Activated effector memory CD4-positive, alpha-beta T cell treated with Interleukin-2 at 50 U/mL for 16 hours (primary cell): ENCODE measurements around the gene TBX15.

Experiments
- DNase-seq: peaks from one replicate; pipeline ENCODE4 v3.0.0-alpha.2; 2020

The TBX15 gene

GRCh38 chr1:119001181-119002027 lies 13.3 kb upstream of the TBX15 start:
- DNase-seq, result no peak

DNA sequence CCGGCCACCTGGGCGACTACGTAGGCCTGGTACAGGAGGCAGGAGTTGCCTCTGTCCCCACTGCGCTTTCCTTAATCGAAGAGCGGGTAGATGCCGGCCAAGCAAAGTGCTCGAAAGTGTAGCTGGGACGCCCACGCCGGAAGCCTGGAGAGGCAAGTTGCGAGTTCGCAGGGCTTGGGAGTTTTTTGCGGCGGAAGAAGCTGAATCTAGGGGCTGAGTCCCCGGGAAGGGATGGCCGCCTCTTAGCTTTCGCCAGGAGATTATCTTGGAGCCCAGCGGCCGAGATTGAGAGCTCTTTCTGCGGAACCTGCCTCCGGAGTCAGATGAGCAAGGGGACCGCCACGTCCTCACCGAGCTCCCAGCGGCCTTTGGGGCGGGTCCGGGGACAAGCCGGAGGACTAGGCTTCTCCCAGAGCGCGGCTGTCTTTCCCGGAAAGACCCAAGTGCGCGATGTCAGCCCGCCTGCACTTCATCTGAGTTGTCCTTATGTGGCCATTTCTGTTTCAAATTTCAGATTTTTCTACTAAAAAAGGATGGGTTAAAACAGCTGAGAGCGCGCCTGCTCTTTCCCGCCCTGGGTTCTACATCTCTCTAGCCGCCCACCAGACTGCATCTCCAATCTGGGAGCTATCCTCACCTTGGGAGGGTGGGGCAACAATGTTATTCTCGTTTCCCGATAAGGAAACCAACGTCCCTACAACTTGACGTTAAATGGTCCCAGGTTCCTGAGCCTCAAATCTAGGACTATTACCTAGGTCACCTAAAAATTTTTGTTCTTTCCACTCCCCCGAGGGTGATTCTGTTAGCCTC lies 12.4 kb upstream of the TBX15 start:
- no peak for DNase-seq

- no peak for DNase-seq
These were observed 11.4 kb upstream of the TBX15 start for GRCh38 chr1:118999348-119000071.

- DNase-seq, result no peak
These were observed 10.0 kb upstream of the TBX15 start for GRCh38 chr1:118998171-118998570.

- DNase-seq, result no peak
These were observed 9.1 kb upstream of the TBX15 start for GRCh38 chr1:118997225-118997624.

DNA sequence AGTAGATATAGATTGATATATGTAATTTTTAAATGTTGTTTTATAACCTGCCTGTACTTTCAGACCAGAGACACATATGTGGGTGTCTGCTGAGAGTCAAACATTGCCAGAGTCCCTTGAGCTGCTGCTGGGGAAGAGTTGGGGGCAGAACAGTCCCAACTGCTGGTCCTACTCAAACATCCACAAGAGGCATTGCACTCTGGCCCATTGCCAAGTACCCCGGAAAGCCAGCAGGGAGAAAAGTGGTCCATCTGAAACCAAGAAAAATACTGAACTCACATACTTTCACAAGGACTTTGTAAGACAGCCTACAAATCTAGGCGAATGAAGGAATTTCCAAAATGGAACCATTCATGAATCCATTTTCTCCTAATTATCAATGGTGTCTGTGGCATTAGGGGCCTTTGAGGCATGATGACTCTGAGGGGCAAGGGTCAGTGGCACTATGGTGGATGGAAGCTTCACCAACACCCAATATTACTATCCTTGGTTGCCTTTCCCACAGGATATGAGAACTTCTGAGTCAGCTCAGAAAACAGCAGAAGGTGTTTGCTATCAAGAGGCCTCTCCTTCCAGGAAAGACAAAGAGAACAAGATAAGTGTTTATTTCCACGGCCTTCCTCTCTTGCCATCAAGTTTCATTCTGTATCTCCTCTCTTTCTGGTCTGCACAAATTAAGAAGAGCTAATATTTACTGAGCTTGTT lies 7.3 kb upstream of the TBX15 start:
- no peak for DNase-seq

DNA sequence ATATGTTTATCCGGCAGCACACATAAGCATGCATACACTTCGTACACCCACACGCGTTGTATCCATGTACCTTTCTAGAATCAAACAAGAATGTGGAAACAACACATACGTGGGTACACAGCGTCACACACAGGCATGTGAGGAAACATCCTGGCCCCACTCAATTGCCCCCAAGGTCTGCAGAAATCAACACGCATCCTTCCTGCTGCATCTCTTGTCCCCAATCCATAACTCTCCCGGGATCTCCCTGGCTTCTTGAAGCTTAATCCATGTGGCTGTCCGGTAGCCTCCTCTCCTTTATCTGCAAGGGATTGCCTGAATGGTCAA lies 5.5 kb upstream of the TBX15 start:
- DNase-seq, result no peak

DNA sequence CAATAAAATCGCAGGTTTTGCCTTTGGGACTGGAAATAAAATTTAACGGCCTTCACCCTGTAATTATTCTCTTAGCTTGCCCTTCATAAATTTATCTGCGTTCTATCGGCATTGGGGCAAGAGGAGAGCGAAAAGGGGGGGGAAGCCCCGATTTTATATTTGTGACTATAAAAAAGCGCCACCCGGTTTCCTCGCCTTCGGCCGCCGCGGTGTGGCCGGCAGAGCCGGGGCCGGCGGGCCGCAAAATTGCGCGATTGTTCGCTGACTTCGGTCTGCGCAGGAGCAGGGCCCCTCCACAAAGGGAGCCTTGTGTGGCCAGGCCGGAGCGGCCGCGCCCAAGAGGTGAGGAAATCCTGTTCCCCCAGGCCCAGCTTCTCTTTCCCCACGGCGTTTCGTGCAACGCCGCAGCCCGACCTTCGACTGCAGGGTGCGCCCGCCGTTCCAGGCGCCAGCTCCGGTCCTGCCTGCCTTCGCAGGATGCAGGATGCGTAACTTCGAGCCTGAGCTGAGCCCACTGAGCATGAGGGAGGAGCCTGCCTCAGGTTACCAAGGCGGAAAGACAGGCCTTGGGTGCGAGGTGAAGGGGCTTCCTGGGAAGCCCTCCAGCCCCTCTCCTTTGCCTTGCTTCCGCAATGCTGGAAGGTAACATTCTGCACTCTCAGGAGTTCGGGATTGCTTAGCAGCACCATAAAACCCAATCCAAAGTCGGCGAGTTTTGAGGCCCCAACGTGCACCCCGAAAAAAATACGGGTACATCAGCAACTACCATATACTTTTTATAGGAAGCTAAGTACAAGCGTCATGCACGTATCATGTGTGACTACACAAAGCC lies 4.9 kb upstream of the TBX15 start:
- DNase-seq, result no peak

DNA sequence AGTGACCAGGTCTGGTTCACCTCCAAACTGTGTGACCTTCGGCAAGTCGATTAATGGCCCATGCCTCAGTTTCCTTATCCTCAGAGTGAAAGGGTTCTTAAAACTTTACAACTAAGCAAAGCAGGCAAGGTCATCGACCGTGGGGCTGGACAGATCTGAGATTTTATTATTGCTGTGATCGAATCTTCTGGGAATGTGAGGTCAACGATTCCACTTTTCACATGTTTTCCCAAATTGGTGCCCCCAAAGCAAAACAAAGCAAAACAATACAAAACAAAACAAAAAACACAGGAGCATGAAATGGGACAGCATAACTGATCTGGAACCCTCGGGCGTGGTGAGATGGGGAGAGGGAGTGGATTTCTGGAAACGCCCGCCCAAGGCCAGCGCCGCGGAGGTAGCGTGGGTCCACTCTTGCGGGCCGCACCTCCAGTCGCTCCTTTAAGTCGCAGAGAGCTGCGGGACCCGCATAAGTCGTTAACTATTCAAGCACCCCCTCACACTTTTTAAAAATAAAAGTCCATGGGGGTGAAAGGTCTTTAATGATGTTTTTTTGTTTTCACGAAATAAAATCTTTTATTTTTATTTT lies 4.2 kb upstream of the TBX15 start:
- no peak for DNase-seq

GRCh38 chr1:118991448-118991847 lies 3.3 kb upstream of the TBX15 start:
- DNase-seq, result no peak

GRCh38 chr1:118990513-118991152 lies 2.5 kb upstream of the TBX15 start:
- DNase-seq, result no peak

- no peak for DNase-seq
These were observed 1.8 kb upstream of the TBX15 start for GRCh38 chr1:118989878-118990378.

DNA sequence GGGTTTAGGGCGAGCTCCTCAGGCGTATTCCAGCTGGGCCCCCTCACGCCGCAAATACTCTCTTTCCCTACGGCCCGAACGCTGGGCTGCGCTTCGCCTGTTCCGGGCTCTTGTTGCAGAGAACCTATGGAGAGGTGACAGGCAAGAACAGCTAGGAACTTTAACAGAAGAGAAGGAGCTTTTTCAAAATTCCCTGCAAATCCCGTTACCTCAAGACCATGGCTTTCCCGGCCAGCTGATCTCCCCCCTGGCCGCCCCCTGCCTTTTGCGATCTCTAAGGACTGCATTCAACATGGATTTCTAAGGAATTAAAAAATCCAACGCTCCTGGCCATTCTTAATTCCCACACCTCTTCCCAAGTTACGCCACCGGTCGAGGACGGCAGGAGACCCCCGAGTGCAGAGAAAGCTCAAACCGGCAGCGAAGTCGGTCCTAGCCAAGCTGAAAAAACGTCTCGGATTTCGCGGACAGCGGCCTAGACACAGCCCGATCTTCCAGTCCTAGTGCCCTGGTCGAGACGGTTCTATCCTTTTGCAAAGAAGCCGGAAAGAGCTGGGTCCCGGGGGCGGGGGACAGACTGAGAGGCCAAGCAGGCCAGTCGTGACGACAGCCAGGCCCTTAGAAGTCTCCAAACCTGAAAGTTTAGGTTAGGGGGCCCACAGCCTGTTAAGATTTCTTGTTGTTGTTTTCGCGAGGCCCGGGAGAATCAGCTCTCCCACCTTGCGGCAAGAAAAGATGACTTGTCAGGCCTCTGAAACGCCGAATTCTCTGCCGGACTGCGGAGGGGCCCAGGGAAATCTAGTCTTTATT lies 1.1 kb upstream of the TBX15 start:
- no peak for DNase-seq

- no peak for DNase-seq
These were observed 516 bp downstream of the TBX15 start for GRCh38 chr1:118987468-118988185.

- DNase-seq, result no peak
These were observed 1.3 kb downstream of the TBX15 start for GRCh38 chr1:118986555-118987467.

GRCh38 chr1:118985640-118986554 lies 2.2 kb downstream of the TBX15 start:
- DNase-seq, result no peak
